Parathyroid adenoma (tissue), 2 donors: ENCODE data around the gene HPCAL4.

Experiments used
- H2AFZ ChIP-seq: fragments of 300-600 bp; sonication (generic); one replicate; pipeline ENCODE4 v1.7.0; 2017; ENCODE audit warnings: antibody characterized with exemption, mild to moderate bottlenecking
- H3K27ac ChIP-seq: fragments of 300-600 bp; sonication (generic); one replicate; pipeline ENCODE4 v1.7.0; 2017
- H3K27me3 ChIP-seq: fragments of 300-600 bp; sonication (generic); one replicate; pipeline ENCODE4 v1.7.0; 2017; ENCODE audit warnings: low read length; ENCODE audit not compliant: control insufficient read depth, insufficient read depth
- H3K36me3 ChIP-seq: fragments of 300-600 bp; sonication (generic); one replicate; pipeline ENCODE4 v1.7.0; 2017; ENCODE audit warnings: low read length; ENCODE audit not compliant: control insufficient read depth, insufficient read depth
- H3K4me1 ChIP-seq: fragments of 300-600 bp; sonication (generic); one replicate; pipeline ENCODE4 v1.7.0; 2017; ENCODE audit warnings: control low read depth
- H3K4me2 ChIP-seq: fragments of 300-600 bp; sonication (generic); one replicate; pipeline ENCODE4 v1.7.0; 2017; ENCODE audit warnings: low read length
- H3K4me3 ChIP-seq: fragments of 300-600 bp; sonication (generic); one replicate; pipeline ENCODE4 v1.7.0; 2017; ENCODE audit warnings: low read depth, low read length
- H3K79me2 ChIP-seq: fragments of 300-600 bp; sonication (generic); one replicate; pipeline ENCODE4 v1.7.0; 2017; ENCODE audit warnings: control low read depth
- H3K9ac ChIP-seq: fragments of 300-600 bp; sonication (generic); one replicate; pipeline ENCODE4 v1.7.0; 2017; ENCODE audit warnings: mild to moderate bottlenecking
- H3K9me3 ChIP-seq: fragments of 300-600 bp; sonication (generic); one replicate; pipeline ENCODE4 v1.7.0; 2017; ENCODE audit warnings: low read length; ENCODE audit not compliant: control insufficient read depth
- TF ChIP-seq, protein P1 (sequence below): fragments of 300-600 bp; sonication (generic); IDR thresholded peaks from one replicate; pipeline ENCODE4 v1.7.0; 2017; ENCODE audit warnings: antibody characterized with exemption, mild to moderate bottlenecking
- donor health status: primary hyperparathyroidism.

The HPCAL4 gene

DNA sequence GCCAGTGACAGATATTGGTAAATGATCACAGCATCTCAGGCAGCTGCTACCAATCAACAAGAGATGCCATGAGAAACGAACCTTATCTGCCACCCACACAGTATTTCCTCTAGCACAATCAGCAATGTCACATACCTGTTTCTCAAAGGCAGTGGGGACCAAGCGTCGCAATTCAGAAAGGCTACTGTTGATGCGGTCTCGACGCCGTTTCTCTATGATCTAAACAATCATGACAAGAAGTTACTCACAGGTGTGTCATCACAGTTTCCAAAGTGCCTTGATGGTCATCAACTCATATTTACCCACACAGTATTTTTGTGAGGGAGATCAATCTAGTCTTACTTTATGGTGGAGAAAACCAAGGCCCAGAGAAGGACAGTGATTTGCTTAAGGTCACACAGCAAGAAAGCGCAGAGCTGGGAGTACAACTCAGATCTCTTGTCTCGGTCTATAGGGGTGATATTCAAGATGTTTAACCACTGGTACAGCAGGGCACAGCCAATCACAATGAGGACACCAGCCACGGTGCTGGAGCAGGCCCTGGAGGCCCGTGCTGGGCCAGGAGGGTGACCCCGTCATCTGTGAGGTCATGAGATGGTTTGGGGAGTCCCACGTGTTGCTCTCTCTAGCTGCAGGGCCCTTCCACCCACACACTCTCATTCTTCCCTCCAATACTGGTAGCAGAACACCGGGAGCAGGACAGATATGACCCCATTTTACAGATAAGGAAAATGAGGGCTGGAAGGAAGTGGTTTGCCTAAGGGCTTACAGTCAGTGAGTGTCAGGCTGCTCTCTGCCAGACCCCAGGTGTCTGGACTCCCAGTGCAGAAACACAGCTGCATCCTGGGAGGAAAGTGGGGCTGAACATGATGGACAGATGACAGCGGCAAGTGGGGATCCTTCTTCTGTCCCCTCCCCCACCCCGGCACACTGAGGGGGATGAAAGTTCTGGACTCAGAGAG is 59.6 kb downstream of the HPCAL4 start:
- Histone ChIP-seq H3K4me3 (no peak overlapping the region), H3K27ac (no peak overlapping the region), H3K36me3 (no peaks in the 10 kb centered on the region), H3K9ac (no peak overlapping the region), H3K4me1 (peaks cover 2% of the 10 kb centered on the region), H3K9me3 (no peaks in the 10 kb centered on the region), H3K27me3 (no peaks in the 10 kb centered on the region), H2AFZ (no peak overlapping the region), H3K4me2 (no peak overlapping the region), H3K79me2 (no peaks in the 10 kb centered on the region)
- TF ChIP-seq, protein P1, sequence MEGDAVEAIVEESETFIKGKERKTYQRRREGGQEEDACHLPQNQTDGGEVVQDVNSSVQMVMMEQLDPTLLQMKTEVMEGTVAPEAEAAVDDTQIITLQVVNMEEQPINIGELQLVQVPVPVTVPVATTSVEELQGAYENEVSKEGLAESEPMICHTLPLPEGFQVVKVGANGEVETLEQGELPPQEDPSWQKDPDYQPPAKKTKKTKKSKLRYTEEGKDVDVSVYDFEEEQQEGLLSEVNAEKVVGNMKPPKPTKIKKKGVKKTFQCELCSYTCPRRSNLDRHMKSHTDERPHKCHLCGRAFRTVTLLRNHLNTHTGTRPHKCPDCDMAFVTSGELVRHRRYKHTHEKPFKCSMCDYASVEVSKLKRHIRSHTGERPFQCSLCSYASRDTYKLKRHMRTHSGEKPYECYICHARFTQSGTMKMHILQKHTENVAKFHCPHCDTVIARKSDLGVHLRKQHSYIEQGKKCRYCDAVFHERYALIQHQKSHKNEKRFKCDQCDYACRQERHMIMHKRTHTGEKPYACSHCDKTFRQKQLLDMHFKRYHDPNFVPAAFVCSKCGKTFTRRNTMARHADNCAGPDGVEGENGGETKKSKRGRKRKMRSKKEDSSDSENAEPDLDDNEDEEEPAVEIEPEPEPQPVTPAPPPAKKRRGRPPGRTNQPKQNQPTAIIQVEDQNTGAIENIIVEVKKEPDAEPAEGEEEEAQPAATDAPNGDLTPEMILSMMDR = no peak

DNA sequence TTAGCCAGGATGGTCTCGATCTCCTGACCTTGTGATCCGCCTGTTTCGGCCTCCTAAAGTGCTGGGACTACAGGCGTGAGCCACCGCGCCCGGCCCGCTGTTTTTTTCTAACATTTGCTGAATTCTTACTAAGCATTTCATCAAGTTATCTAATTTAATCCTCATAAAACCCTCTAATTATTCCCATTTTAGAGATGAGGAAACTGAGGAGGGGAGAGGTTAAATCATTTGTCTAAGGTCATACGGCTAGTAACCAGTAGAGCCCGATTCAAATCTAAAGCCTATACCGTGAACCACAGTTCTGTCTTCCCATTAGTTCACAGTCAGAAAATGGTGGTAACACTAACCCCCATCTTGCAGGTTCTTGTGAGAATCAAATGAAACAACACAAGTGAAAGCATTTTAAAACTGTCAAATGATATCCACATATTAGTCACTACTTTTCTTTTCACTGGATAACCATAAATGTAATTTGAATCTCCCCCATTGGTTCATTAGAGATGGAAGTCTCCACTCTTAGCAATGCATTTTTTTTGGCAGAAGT is 62.4 kb downstream of the HPCAL4 start:
- Histone ChIP-seq H3K4me2 (no peak overlapping the region), H3K9me3 (no peaks in the 10 kb centered on the region), H2AFZ (no peak overlapping the region), H3K27me3 (no peaks in the 10 kb centered on the region), H3K9ac (no peak overlapping the region), H3K36me3 (no peaks in the 10 kb centered on the region), H3K27ac (no peak overlapping the region), H3K4me3 (no peak overlapping the region), H3K4me1 (peaks cover 2% of the 10 kb centered on the region), H3K79me2 (no peaks in the 10 kb centered on the region)
- TF ChIP-seq, protein P1 = no peak
